BJ (cell line): Measurements from ENCODE around the gene PDHX. TPM values are rescaled to one million over a fixed set of nuclear protein-coding genes. Genes with fewer than 3 reads are reported as not detected.
A peak's percentile ranks its signal among the peaks of the same experiment; 100 is the strongest.

Experiments
- CTCF ChIA-PET: fragments of 350-600 bp; formaldehyde crosslinking; extraction: SDS; loops from one replicate; lab custom pipeline; 2021; ENCODE audit warnings: antibody characterized with exemption, inconsistent platforms; lab: Yijun Ruan, JAX
- POLR2A ChIA-PET: fragments of 300-600 bp; sonication (Branson Sonifier 250); formaldehyde crosslinking; extraction: SDS; loops from one replicate; lab custom pipeline; 2021; ENCODE audit warnings: antibody characterized with exemption; lab: Charles Lee
- DNase-seq: peaks from one replicate; pipeline ENCODE4 v3.0.0-alpha.2; 2011; ENCODE audit warnings: low read depth
- H3K27me3 ChIP-seq: 2 replicates; pipeline ENCODE4 v1.6.0; 2011; ENCODE audit warnings: low read length; ENCODE audit not compliant: control insufficient read depth, insufficient read depth
- H3K36me3 ChIP-seq: 2 replicates; pipeline ENCODE4 v1.5.1; 2011; ENCODE audit warnings: low read length; ENCODE audit not compliant: control insufficient read depth, insufficient read depth
- H3K4me3 ChIP-seq: 2 replicates; pipeline ENCODE4 v1.5.1; 2011; ENCODE audit warnings: low read depth, mild to moderate bottlenecking, control low read depth, low read length
- polyA plus RNA-seq: library from polyadenylated mRNA; depleted of rRNA; stranded (reverse); fragments of >200 nt; gene quantifications from 2 replicates; pipeline ENCODE4 v1.2.3, GENCODE V29; 2011
- TF ChIP-seq, protein P1 (sequence below): IDR thresholded peaks from 2 replicates; pipeline ENCODE4 v1.5.1; 2011; ENCODE audit warnings: low read depth, mild to moderate bottlenecking, control low read depth, inconsistent platforms, low read length, moderate library complexity; ENCODE audit not compliant: insufficient read depth

The PDHX gene
- polyA plus RNA-seq, 1 experiment: 21.7 TPM

GRCh38 chr11:34926101-34926830 is 9.8 kb downstream of the PDHX start:
- Histone ChIP-seq H3K4me3 (no peak overlapping the region), H3K36me3 (no peaks in the 10 kb centered on the region), H3K27me3 (no peaks in the 10 kb centered on the region)
- no peak for DNase-seq
- ChIA-PET CTCF (interaction anchor here (0.6 to 6.1 kb wide), 25 partner anchors 9 to 1205 kb away, joined by 3 to 57 read pairs (median 3); partner anchors contain the start of gene PDHX), POLR2A (interaction anchor here (0.6 kb wide), 2 partner anchors 411 to 1049 kb away, joined by 3 to 10 read pairs; no protein-coding TSS in a partner anchor)
- TF ChIP-seq, protein P1, sequence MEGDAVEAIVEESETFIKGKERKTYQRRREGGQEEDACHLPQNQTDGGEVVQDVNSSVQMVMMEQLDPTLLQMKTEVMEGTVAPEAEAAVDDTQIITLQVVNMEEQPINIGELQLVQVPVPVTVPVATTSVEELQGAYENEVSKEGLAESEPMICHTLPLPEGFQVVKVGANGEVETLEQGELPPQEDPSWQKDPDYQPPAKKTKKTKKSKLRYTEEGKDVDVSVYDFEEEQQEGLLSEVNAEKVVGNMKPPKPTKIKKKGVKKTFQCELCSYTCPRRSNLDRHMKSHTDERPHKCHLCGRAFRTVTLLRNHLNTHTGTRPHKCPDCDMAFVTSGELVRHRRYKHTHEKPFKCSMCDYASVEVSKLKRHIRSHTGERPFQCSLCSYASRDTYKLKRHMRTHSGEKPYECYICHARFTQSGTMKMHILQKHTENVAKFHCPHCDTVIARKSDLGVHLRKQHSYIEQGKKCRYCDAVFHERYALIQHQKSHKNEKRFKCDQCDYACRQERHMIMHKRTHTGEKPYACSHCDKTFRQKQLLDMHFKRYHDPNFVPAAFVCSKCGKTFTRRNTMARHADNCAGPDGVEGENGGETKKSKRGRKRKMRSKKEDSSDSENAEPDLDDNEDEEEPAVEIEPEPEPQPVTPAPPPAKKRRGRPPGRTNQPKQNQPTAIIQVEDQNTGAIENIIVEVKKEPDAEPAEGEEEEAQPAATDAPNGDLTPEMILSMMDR: peak; percentile 64

- no peaks in the 10 kb centered on the region for H3K27me3 ChIP-seq
- ChIA-PET CTCF (interaction anchor here (0.6 to 6.1 kb wide), 26 partner anchors 9 to 1205 kb away, joined by 3 to 57 read pairs (median 3); partner anchors contain the start of gene PDHX), POLR2A (interaction anchor here (0.6 kb wide), 3 partner anchors 274 to 1049 kb away, joined by 3 to 10 read pairs (median 3); no protein-coding TSS in a partner anchor)
- TF ChIP-seq, protein P1: no peak
- no peak for DNase-seq
- H3K4me3 ChIP-seq: no peak overlapping the region
- no peaks in the 10 kb centered on the region for H3K36me3 ChIP-seq
Observed at GRCh38 chr11:34926831-34927132, 10.4 kb downstream of the PDHX start.

- POLR2A ChIA-PET: no interaction called here
- DNase-seq: no peak
- H3K27me3 ChIP-seq: no peaks in the 10 kb centered on the region
- TF ChIP-seq, protein P1: no peak
- H3K36me3 ChIP-seq: no peaks in the 10 kb centered on the region
- no peak overlapping the region for H3K4me3 ChIP-seq
- CTCF ChIA-PET: interaction anchor here (0.8 to 2.3 kb wide), 2 partner anchors 12 to 463 kb away, joined by 4 to 9 read pairs; partner anchors contain the start of genes APIP and PDHX
Observed at GRCh38 chr11:34928268-34928959, 12.0 kb downstream of the PDHX start.

DNA sequence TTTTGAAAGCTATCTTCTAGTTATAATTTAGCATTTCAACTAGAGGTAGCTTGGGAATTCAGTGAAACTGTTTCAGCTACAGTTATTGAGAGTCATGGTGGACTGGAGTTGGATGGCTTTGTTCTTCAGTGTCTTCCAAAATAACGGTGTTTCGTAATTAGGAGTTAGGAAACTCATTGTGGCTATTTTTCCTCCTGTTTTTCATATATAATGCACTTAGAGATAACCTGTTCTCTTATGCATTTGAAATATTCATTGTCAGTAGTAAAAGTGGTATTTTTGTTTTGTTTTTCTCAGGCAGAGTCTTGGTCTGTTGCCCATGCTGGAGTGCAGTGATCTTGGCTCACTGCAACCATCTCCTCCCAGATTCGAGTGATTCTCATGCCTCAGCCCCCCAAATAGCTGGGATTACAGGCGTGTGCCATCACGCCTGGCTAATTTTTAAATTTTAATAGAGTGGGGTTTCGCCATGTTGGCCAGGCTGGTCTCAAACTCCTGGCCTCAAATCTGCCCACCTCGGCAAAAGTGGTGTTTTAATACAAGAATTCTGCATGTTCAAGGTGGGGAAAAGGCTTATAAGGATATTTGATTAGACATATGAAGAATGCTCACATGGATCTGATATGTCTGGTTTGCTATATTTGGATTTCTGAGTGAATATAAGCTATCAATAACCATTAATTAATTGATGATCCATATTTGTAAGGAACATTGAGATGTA is 12.7 kb downstream of the PDHX start:
- ChIA-PET POLR2A (no interaction called here), CTCF (interaction anchor here (2.3 kb wide), 1 partner anchor 463 kb away, joined by 9 read pairs; no protein-coding TSS in a partner anchor)
- no peak overlapping the region for H3K4me3 ChIP-seq
- TF ChIP-seq, protein P1: no peak
- H3K27me3 ChIP-seq: no peaks in the 10 kb centered on the region
- no peak for DNase-seq
- H3K36me3 ChIP-seq: no peaks in the 10 kb centered on the region
